HG03060 (cell line): ENCODE results near the gene SELENOT.
"Not testable (repeated sequence)": the region's sequence is repeated elsewhere in the genome, so short reads cannot be mapped to it uniquely, and the experiment has no call there.

Experiments
- ATAC-seq: cut with Tn5 transposase; IDR thresholded peaks from one replicate; pipeline ENCODE4 v1.9.1; 2021; ENCODE audit warnings: low read depth, moderate number of reproducible peaks; ENCODE audit not compliant: unreplicated experiment

Gene SELENOT

GRCh38 chr3:150603153-150603979 lies at the start of gene SELENOT:
TSS of gene SELENOT (plus strand) at chr3:150603321. CDS start at chr3:150603363, 42 bp downstream.
- peak; percentile 34 for ATAC-seq

- ATAC-seq: no peak
These were observed 47.2 kb upstream of the SELENOT start for GRCh38 chr3:150555859-150556436.

GRCh38 chr3:150556792-150557191 lies 46.3 kb upstream of the SELENOT start:
- ATAC-seq: no peak

DNA sequence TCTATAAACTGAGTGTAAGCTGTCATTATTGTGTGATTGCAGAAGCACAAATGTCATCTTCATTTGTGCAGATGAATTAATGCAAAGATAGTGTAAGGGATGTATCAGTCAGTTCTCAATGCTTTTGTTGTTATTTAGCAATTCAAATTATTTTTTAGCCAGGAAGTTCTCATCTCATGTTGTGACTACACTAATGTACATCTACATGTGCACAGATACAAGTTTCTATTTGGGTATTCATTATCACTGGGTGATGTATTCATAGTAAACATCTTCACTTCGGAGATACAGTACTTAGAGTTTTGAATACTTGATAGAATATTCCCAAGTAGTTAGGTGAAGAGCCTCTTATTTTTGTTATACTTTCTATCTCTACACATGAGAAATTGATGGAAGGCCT lies 45.4 kb upstream of the SELENOT start:
- ATAC-seq: no peak

DNA sequence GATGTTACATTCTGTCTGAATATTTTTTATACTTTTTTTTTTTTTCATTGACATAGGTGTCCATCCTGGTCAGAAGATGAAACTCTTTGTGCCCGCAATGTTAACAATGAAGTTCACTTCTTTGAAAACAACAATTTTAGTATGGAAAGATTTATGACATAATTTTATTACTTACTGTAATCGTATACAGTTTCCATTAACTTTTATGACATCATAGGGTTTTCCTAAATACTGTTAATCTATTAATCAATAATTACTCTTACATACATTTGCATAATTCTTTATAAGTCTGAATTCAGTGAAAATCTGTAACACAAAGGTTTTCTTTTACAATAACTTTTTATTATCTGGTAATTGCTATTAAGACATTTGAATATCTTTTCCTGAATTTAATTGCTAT lies 38.9 kb upstream of the SELENOT start:
- no peak for ATAC-seq

- no peak for ATAC-seq
These were observed 35.8 kb upstream of the SELENOT start for GRCh38 chr3:150567328-150567727.

- no peak for ATAC-seq
These were observed 25.3 kb upstream of the SELENOT start for GRCh38 chr3:150577855-150578254.

DNA sequence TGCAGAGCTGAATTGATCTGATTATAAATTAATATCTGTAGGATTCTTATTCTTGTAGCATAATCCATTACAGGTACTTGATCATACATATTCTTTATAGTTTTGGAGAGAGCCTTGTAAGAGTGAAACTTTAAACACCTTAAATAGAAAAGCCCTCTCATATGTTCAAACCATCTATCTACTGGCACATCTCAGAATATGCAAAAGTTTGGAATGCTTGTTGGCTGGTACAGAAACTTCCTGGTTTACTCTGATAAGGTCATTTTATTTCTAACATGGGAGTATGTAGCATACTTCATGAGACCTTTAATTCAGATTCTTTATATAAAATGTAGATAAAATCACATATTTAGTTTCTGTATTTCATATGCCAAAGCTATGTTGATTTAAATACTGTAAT lies 21.9 kb upstream of the SELENOT start:
- no peak for ATAC-seq

GRCh38 chr3:150582620-150583019 lies 20.5 kb upstream of the SELENOT start:
- ATAC-seq: no peak

DNA sequence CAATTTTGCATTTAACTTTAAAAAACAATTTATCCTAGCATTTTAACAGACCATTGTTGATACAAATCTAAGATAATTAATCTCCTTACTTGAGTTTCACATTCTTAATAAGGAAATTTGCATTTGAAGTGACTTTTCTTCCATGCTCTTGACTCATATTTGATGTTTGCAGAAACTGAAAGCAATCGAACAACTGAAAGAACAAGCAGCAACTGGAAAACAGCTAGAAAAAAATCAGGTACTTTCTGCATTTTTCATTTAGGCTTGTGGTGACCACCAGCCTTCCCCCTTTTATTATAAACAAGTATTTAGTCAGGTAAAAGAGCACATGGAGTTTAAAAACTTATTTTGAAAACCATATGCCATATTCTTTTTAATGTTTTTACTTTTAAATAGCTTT lies 20.1 kb upstream of the SELENOT start:
- ATAC-seq: peak; percentile 48

DNA sequence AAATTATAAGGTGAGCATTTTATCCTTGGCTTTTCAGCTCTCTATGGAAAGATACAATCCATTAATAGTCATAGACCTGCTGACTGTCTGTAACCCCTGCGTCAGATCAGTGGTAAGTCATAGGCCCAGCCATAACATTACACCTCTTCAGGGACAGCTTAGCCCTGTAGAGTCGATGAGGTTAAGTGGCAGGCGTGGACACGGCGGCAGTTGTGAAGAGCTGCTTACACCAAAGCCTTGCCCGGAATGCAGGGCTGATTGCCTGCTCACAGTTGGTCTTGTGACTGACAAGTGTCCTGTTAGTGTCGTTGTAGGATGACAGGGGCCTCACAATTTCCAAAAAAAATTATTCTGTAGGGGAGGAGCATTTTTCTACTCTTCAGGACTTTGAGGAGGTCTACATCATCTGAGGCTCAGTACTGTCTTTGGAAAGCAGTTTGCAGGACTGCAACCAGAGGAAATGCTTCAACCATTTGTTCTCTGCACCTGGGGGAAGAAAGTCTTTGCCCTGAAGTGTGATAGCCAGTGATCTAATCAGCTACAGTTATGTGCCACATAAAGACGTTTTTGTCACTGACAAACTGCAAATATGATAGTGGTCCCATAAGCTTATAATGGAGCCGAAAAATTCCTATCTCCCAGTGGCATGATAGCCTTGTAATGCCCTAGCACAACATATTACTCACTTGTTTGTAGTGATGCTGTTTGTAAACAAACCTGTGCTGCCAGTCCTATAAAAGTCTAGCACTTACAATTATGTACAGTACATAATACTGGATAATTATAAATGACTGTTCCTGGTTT lies 14.9 kb upstream of the SELENOT start:
- no peak for ATAC-seq

DNA sequence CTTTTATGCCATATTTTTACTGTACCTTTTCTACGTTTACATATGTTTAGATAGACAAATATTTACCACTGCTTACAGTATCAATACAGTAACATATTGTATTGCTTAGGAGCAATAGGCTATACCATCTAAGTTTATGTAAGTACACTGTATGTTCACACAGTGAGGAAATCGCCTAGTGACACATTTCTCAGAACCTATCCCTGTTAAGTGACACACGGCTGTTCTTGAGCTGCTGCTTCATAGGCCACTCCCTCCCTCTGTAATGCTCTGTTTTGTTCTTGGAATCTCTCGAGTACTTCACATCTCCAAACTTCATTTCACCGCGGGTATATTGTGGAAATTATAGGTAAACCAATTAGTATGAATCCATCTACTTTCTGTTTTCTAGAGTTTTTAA lies 13.4 kb upstream of the SELENOT start:
- ATAC-seq: no peak

DNA sequence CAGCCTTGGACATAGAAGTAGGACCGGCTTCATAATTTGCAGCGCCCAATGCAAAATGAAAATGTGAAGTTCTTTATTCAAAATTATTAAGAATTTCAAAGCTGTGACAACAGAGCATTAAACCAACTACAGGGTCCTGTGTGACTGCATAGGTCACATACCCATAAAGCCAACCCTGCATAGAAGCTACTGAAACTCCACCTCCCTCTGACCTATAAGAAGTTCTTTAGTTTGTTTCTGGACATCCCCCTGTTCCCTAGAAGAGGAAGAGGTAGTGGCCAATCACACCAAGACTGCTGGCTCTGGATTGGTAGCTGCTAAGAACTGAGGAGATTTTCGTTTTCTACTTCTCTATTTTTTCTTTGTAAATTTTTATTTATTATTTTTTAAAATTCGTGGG lies 9.0 kb upstream of the SELENOT start:
- ATAC-seq: no peak

DNA sequence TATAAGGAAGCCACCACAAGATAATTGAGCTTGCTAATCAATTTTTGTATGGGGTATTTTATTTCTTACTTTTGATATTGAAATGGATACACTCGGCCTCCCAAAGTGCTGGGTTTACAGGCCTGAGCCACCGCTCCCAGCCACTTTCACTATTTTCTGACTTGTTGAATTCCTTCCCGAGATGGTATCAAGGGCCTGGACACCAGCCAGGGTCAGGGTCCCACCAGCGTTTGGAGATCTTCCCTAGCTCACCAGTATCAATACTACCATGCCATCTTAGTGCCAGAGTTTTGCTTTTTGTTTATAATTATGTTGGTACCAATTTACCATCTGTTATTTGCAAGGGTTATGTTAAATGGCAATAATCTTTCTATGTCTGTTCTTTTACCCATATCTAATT lies 5.5 kb upstream of the SELENOT start:
- ATAC-seq: no peak

GRCh38 chr3:150599611-150600297 lies 3.4 kb upstream of the SELENOT start:
- ATAC-seq: no peak

DNA sequence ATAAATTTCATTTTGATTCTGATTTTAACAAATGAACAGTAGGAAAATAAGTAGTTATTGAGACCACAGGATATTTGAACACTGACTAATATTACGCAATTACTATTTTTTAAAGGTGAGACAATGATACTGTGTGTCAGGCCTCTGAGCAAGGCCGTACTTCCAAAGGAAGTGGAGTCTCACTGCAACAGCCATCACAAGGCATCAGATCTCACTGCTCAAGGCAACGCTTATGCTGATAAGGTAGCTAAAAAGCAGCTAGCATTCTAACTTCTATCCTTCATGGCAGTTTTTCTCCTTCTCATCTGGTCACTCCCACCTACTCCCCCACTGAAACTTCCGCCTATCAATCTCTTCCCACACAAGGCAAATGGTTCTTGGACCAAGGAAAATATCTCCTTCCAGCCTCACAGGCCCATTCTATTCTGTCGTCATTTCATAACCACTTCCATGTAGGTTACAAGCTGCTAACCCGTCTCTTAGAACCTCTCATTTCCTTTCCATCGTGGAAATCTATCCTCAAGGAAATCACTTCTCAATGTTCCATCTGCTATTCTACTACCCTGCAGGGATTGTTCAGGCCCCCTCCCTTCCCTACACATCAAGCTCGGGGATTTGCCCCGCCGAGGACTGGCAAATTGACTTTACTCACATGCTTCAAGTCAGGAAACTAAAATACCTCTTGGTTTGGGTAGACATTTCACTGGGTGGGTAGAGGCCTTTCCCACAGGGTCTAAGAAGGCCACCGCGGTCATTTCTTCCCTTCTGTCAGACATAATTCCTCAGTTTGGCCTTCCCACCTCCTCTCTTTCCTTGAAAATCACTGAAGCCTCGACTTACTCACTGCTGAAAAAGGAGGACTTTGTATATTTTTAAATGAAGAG lies 2.2 kb upstream of the SELENOT start:
- not testable (repeated sequence) for ATAC-seq

DNA sequence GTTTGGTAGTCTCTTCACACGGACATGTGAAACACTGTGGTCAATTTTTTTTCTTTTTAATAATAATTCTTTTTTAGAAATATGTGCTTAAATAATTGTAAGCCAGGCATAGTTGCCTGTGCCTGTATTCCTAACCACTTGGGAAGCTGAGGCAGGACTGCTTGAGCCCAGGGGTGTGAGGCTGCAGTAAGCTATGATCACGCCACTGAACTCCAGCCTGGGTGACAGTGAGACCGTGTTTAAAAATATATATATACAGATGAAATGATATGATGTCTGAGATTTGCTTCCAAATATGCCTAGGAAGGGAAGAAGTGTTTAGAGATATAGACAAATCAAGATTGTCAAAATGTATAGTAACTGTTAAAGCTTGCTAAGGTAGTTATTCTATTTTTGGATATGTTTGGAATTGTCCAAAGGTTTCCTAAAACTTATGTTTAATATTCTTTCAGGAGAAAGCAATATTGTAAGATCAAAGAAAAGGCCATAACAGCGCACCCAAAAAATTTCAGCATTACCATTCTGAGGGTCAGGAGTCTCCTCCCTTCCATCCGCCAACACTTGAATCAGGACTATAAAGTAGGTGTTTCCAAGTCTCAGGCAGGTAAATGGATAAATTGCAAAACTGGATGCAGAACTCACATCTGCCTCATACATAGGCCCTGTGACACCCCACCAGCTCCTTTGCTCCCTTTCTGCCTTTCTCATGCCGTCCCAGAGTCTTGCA lies 532 bp upstream of the SELENOT start:
- no peak for ATAC-seq

DNA sequence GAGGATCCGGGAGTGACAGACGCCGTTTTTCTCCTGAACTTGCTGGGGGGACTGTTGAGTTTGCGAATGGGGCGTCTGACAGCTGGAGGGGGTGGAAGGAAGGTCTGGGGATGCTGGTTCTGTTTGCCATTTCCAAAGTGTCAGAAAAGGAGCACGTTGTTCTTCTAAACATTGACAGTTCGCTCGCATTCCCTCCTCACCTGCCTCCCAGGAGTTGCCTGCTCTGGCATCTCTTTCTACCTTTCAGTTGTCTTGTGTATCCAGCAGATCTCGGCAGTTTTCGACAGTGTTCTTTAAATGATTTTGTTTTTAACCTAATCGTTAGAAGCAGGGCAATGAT lies 829 bp downstream of the SELENOT start:
- no peak for ATAC-seq

DNA sequence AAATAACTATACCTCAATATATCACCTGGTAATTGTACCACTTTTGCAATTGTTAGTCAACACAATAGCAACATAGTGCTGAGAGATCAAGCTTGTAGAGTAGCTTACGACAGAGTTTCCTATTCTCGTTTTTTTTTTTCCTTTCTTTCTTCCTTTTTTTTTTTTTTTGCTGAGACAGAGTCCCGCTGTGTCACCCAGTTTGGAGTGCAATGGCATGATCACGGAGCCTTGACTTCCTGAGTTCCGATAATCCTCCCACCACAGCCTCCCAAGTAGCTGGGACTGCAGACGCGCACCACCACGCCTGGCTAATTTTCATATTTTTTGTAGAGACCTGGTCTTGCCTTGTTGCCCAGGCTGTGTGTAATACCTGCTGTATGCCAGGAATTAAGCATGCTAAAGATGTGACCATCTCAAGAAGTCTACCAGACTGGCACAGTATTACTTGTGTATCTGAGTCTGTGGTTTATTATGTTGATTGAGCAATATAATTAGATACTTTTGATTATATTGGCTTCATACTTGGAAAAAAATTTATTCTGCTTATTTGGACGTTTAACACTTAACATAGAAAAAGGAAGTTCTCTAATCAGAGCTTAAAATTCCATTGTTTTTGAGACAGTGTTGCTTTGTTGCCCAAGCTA lies 3.0 kb downstream of the SELENOT start:
- ATAC-seq: no peak
